Nephron progenitor cell (in vitro differentiated cells): Measurements from ENCODE around the gene RIMBP2.

Experiments
- DNase-seq: peaks from one replicate; pipeline ENCODE4 v3.0.0; 2021
- H3K27ac Mint-ChIP-seq: 2 replicates; pipeline ENCODE4 v1.8.0; 2021; ENCODE audit warnings: mild to moderate bottlenecking, moderate library complexity, mixed read lengths
- H3K27me3 Mint-ChIP-seq: 2 replicates; pipeline ENCODE4 v1.8.0; 2021; ENCODE audit warnings: mild to moderate bottlenecking, low read depth, mixed read lengths; ENCODE audit not compliant: poor library complexity
- H3K36me3 Mint-ChIP-seq: 2 replicates; pipeline ENCODE4 v1.8.0; 2021; ENCODE audit warnings: low read depth, mixed read lengths
- H3K4me1 Mint-ChIP-seq: 2 replicates; pipeline ENCODE4 v1.8.0; 2021; ENCODE audit warnings: mixed read lengths
- H3K4me3 Mint-ChIP-seq: 2 replicates; pipeline ENCODE4 v1.8.0; 2021; ENCODE audit warnings: mild to moderate bottlenecking, moderate library complexity, mixed read lengths
- H3K9me3 Mint-ChIP-seq: 2 replicates; pipeline ENCODE4 v1.8.0; 2021; ENCODE audit warnings: mild to moderate bottlenecking, moderate library complexity, mixed read lengths
- TF ChIP-seq, protein P1 (sequence below): fragments of 200-600 bp; sonication (generic); IDR thresholded peaks from 2 replicates; pipeline ENCODE4 v1.5.0; 2021; ENCODE audit warnings: antibody characterized with exemption

RIMBP2 gene

DNA sequence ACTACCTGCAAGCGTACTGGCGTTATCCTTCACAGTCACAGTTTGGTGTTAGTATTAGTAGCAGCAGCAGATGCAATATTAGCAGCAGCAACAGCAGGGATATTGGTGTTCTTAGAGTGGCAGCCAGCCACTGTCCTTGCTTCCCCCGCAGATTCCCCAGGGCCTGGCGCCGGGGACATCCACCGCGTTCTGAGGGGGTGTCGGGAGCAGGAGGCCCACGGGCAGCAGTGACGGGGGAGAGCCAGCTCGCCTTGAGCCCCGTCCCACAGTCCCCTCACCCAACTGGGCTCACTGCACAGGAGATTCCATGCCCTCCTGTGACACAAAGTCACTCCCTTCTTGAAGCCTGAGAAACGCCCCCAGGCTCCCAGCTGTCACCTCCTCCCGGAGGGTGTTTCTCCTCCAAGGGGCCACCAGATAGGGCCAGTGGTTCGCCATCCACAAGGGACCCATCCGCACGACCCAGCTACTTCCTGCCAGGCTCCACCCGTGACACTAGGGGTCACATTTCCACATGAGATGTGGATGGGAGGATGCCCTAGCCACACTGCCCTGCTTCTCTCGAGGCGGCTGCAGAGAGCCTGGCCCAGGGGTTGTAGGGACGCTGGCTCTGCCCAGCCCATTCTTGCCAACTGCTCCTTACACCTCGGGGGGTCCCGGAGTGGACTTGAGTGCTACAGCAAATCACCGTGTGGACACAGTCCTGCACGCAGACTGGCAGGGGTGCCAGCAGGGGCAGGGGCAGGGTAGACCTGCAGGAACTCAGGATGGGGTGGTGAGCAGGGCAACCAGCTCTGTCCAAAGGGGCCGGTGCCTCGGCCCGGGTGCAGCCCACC is 255.3 kb downstream of the RIMBP2 start:
- H3K27ac Mint-ChIP-seq = no peak overlapping the region
- H3K27me3 Mint-ChIP-seq = peaks cover 7% of the 10 kb centered on the region
- peaks cover 5% of the 10 kb centered on the region for H3K4me1 Mint-ChIP-seq
- H3K9me3 Mint-ChIP-seq = no peaks in the 10 kb centered on the region
- TF ChIP-seq, protein P1, sequence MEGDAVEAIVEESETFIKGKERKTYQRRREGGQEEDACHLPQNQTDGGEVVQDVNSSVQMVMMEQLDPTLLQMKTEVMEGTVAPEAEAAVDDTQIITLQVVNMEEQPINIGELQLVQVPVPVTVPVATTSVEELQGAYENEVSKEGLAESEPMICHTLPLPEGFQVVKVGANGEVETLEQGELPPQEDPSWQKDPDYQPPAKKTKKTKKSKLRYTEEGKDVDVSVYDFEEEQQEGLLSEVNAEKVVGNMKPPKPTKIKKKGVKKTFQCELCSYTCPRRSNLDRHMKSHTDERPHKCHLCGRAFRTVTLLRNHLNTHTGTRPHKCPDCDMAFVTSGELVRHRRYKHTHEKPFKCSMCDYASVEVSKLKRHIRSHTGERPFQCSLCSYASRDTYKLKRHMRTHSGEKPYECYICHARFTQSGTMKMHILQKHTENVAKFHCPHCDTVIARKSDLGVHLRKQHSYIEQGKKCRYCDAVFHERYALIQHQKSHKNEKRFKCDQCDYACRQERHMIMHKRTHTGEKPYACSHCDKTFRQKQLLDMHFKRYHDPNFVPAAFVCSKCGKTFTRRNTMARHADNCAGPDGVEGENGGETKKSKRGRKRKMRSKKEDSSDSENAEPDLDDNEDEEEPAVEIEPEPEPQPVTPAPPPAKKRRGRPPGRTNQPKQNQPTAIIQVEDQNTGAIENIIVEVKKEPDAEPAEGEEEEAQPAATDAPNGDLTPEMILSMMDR = no peak
- H3K36me3 Mint-ChIP-seq = no peaks in the 10 kb centered on the region
- no peak overlapping the region for H3K4me3 Mint-ChIP-seq
- DNase-seq = no peak

DNA sequence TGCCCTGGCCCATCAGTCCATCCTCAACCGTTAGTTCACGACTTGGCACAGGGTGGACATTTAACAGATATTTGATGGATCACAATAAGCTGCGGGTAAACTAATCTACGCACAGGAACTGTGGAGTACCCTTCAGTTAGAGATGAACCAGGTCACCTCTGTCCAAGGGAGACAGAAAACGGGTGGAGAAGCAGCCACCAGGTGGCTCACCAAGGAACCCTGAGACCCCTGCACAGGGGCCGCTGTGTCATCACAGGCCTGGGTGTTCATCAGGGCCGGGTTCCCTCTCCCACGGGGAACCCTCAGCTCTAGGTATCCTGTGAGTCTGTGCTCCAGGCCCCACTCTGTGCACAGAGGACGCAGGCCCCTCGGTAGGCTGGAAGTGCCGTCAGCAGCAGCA is 256.2 kb downstream of the RIMBP2 start:
- H3K4me3 Mint-ChIP-seq = no peak overlapping the region
- no peak overlapping the region for H3K27ac Mint-ChIP-seq
- no peaks in the 10 kb centered on the region for H3K9me3 Mint-ChIP-seq
- no peak for DNase-seq
- peaks cover 13% of the 10 kb centered on the region for H3K27me3 Mint-ChIP-seq
- TF ChIP-seq, protein P1 = no peak
- no peaks in the 10 kb centered on the region for H3K36me3 Mint-ChIP-seq
- peaks cover 5% of the 10 kb centered on the region for H3K4me1 Mint-ChIP-seq

DNA sequence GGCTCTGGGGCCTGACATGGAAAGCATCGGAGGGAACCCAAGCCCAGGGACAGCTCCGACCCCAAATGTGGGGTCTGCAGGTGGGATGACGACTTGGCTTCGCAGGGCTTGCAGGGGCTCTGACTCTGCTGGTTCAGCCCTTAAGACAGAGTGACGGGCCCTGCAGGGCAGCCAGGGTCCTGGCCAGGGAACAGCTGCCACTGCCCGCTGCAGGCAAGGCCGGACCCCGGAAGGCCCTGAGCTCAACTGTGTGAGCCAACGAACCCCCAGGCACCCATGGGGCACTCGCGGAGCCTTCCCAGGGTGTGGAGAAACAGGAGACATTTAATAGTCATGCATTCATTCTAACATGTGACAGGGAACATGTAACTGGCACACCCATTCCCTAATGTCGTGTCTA is 257.8 kb downstream of the RIMBP2 start:
- TF ChIP-seq, protein P1 = no peak
- no peaks in the 10 kb centered on the region for H3K36me3 Mint-ChIP-seq
- H3K27ac Mint-ChIP-seq = no peak overlapping the region
- peaks cover 13% of the 10 kb centered on the region for H3K27me3 Mint-ChIP-seq
- no peak overlapping the region for H3K4me3 Mint-ChIP-seq
- DNase-seq = no peak
- H3K9me3 Mint-ChIP-seq = no peaks in the 10 kb centered on the region
- H3K4me1 Mint-ChIP-seq = peaks cover 5% of the 10 kb centered on the region

DNA sequence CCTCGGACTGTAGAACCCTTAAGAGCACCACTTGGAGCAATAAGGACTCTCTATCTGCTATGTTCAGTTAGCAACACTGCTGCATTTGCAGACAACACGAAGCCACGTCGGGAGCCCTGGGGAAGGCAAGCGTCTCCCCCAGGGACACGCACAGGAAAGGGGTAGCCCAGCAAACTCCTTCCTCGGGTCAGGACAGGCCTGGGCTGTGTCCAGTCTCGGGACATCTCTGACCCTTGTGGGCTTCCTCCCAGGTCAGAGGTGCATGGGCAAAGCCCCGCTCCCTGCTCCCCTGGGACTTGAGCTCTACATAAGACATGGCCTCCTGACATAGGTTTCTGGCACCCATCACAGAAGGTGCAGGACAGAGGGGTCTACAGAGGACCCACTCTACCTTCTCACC is 258.9 kb downstream of the RIMBP2 start:
- Mint-ChIP-seq H3K9me3 (no peaks in the 10 kb centered on the region), H3K4me3 (no peak overlapping the region), H3K4me1 (peaks cover 5% of the 10 kb centered on the region), H3K27ac (no peak overlapping the region), H3K27me3 (peaks cover 18% of the 10 kb centered on the region), H3K36me3 (no peaks in the 10 kb centered on the region)
- no peak for DNase-seq
- TF ChIP-seq, protein P1 = no peak

DNA sequence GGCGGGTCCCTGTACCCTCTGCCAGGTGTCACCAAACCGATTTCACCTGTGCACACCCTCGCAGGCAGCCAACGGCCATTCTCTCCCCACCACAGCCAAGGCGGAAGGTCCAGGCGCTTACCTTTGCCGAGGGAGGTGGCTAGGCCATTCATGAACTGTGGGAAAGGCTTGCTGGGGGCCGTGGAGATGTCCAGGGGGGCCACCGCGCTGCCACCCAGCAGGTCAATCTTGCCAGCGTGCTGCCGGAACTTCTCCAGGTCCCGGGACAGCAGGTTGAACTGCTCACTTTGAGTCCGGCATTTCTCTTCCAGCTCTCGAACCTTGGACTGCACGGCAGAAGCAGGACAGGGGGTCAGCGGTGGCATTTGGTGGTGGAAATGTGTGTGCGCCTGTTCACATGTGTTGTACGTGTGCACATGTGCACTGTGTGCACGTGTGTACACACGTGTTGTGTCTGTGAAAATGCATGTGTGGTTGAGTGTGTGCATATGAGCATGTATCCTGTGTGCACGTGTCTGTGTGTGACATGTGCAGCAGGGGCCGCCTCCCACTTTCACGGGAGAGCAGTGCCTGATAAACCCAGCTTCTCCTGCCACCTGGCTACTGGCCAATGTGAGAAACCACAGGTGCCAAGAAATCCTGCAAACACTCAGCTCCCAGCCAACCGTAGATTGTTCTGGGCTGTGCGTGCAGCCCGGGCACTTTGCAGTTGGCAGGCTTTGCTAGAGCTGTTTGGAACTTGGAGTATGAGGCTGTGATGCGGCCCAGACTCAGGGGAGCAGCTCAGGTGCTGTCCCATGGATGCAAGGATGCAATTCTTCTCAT is 259.5 kb downstream of the RIMBP2 start:
- H3K27me3 Mint-ChIP-seq = peaks cover 18% of the 10 kb centered on the region
- no peak for DNase-seq
- no peaks in the 10 kb centered on the region for H3K9me3 Mint-ChIP-seq
- TF ChIP-seq, protein P1 = no peak
- H3K36me3 Mint-ChIP-seq = no peaks in the 10 kb centered on the region
- H3K27ac Mint-ChIP-seq = no peak overlapping the region
- no peak overlapping the region for H3K4me3 Mint-ChIP-seq
- H3K4me1 Mint-ChIP-seq = peaks cover 2% of the 10 kb centered on the region
